ENCODE measurements around the gene NIT2.
A peak's percentile ranks its signal among the peaks of the same experiment; 100 is the strongest.

NIT2 gene

GRCh38 chr3:100359035-100359434 lies 24.5 kb downstream of the NIT2 start:
- Mint-ChIP-seq H3K27me3 (no peaks in the 10 kb centered on the region), H3K4me3 (no peak overlapping the region), H3K36me3 (ENCODE audit: low read depth) (peaks cover 82% of the 10 kb centered on the region), H3K27ac (no peak overlapping the region), H3K4me1 (ENCODE audit: low read depth) (no peaks in the 10 kb centered on the region), H3K9me3 (no peaks in the 10 kb centered on the region)

GRCh38 chr3:100360757-100361496 lies 26.4 kb downstream of the NIT2 start:
- Mint-ChIP-seq H3K9me3 (no peaks in the 10 kb centered on the region), H3K27me3 (no peaks in the 10 kb centered on the region), H3K36me3 (ENCODE audit: low read depth) (peaks cover 82% of the 10 kb centered on the region), H3K4me1 (ENCODE audit: low read depth) (no peaks in the 10 kb centered on the region), H3K4me3 (no peak overlapping the region), H3K27ac (no peak overlapping the region)

DNA sequence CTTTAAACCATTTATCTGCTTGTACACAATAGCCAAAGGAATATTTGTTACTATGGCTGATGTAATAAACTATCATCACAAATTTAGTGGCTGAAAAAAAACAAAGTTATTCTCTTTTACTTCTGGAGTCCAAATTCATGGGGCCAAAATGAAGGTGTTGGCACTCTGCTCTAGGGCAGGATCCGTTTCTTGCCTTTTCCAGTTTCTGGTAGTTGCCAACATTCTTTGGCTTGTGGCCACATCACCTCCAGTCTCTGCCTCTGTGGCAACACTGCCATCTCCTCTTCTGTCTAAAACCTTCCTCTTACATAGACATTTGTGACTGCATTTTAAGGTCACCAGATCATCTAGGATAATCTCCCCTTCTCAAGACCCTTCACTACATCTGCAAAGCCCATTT lies 27.3 kb downstream of the NIT2 start:
- Mint-ChIP-seq H3K27ac (no peak overlapping the region), H3K36me3 (ENCODE audit: low read depth) (peaks cover 77% of the 10 kb centered on the region), H3K9me3 (no peaks in the 10 kb centered on the region), H3K4me1 (ENCODE audit: low read depth) (no peaks in the 10 kb centered on the region), H3K27me3 (no peaks in the 10 kb centered on the region), H3K4me3 (no peak overlapping the region)

- no peaks in the 10 kb centered on the region for H3K27me3 Mint-ChIP-seq
- H3K4me3 Mint-ChIP-seq, result no peak overlapping the region
- no peaks in the 10 kb centered on the region for H3K9me3 Mint-ChIP-seq
- H3K27ac Mint-ChIP-seq, result no peak overlapping the region
- H3K4me1 Mint-ChIP-seq (ENCODE audit: low read depth), result no peaks in the 10 kb centered on the region
- H3K36me3 Mint-ChIP-seq (ENCODE audit: low read depth), result peaks cover 79% of the 10 kb centered on the region
These were observed 29.9 kb downstream of the NIT2 start for GRCh38 chr3:100364421-100364820.

DNA sequence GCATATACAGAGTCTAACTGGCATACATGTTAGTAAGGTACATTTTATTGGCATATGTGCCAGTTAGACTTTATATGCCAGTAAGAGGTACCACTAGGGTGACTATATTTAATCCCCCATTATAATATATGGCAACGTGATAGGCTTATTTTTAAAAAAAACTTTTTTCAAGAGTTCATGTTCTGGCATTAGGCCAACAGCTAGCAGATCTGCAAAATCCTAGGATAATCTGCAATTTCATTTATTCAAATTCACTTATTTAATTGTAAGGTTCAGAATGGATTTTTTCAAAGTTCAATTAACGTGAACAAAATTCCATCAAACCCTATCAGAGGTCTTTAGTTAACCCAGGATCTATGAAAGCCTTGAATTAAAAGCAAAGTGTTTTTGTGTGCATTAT lies 31.9 kb downstream of the NIT2 start:
- Mint-ChIP-seq H3K4me3 (no peak overlapping the region), H3K27ac (no peak overlapping the region), H3K27me3 (no peaks in the 10 kb centered on the region), H3K9me3 (no peaks in the 10 kb centered on the region), H3K4me1 (ENCODE audit: low read depth) (no peaks in the 10 kb centered on the region), H3K36me3 (ENCODE audit: low read depth) (peaks cover 79% of the 10 kb centered on the region)

DNA sequence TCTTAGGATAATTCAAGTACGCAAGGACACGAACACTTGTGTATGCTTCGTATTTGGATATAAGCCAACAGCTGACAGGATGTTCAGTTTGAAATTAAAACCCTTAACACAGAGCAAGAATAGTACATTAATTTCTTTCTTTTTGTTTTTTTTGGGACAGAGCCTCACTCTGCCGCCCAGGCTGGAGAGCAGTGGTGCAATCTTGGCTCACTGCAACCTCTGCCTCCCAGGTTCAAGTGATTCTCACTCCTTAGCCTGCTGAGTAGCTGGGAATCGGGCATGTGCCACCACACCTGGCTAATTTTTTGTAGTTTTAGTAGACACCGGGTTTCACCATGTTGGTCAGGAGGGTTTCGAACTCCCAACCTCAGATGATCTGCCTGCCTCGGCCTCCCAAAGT lies 33.9 kb downstream of the NIT2 start:
- Mint-ChIP-seq H3K27me3 (no peaks in the 10 kb centered on the region), H3K4me1 (ENCODE audit: low read depth) (no peaks in the 10 kb centered on the region), H3K4me3 (no peak overlapping the region), H3K9me3 (no peaks in the 10 kb centered on the region), H3K36me3 (ENCODE audit: low read depth) (peaks cover 73% of the 10 kb centered on the region), H3K27ac (no peak overlapping the region)

DNA sequence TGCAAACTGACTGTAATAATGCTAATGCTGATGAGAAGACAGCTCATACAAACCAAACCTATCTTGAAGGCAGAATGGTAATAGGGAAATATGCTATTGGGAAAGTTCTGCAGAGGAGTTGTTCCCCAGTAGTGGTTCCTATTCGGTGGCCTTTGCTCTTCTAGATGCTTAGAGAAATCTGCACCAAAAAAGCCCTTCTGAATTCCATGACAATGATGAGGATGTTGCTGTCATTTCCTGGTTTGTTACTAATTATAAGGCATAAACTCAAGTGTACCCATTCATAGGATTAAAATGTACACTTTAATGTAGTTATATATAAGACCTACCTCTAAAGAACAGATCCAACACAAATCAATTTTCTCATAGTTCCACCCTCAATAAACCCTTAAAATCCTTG lies 36.2 kb downstream of the NIT2 start:
- Mint-ChIP-seq H3K9me3 (no peaks in the 10 kb centered on the region), H3K36me3 (ENCODE audit: low read depth) (peaks cover 68% of the 10 kb centered on the region), H3K4me3 (no peak overlapping the region), H3K27ac (no peak overlapping the region), H3K27me3 (no peaks in the 10 kb centered on the region), H3K4me1 (ENCODE audit: low read depth) (no peaks in the 10 kb centered on the region)

DNA sequence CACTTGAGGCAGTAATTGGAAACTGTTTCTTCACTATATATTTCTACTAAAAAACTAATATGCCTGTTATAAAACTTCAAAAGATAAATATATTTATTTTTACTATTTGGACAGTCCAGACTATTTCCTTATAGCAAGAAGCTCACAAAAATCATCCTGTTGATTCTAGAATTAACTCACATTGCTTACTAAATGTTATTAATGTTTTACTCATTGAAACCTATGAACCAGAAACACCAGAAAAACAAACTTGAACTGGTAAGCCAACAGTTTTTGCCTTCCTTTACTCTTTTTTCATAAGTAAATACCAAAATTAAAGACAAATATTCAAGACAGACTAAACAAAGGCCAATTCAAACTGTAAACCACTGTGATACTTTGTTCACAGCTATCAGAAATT lies 40.0 kb downstream of the NIT2 start:
- Mint-ChIP-seq H3K36me3 (ENCODE audit: low read depth) (peaks cover 71% of the 10 kb centered on the region), H3K4me3 (no peak overlapping the region), H3K9me3 (no peaks in the 10 kb centered on the region), H3K4me1 (ENCODE audit: low read depth) (no peaks in the 10 kb centered on the region), H3K27ac (no peak overlapping the region), H3K27me3 (no peaks in the 10 kb centered on the region)

DNA sequence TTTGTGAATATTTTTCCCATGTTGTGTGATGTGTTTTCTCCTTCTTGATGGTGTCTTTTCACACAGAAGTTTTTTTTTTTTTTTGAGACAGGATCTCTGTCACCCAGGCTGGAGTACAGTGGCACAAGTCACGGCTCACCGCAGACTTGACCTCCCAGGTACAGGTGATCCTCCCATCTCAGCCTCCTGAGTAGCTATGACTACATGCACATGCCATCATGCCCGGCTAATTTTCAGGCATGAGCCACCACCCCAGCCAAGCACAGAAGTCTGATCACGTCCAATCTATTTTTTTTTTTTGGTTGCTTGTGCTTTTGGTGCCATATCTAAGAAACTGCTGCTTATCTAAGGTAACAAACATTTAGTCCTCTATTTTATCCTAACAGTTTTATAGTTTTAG lies 41.7 kb downstream of the NIT2 start:
- Mint-ChIP-seq H3K27ac (no peak overlapping the region), H3K9me3 (no peaks in the 10 kb centered on the region), H3K4me1 (ENCODE audit: low read depth) (no peaks in the 10 kb centered on the region), H3K36me3 (ENCODE audit: low read depth) (peaks cover 68% of the 10 kb centered on the region), H3K4me3 (no peak overlapping the region), H3K27me3 (no peaks in the 10 kb centered on the region)

GRCh38 chr3:100384733-100385525 lies 50.4 kb downstream of the NIT2 start:
- Mint-ChIP-seq H3K27me3 (no peaks in the 10 kb centered on the region), H3K4me3 (no peak overlapping the region), H3K27ac (no peak overlapping the region), H3K9me3 (no peaks in the 10 kb centered on the region), H3K4me1 (ENCODE audit: low read depth) (peaks cover 20% of the 10 kb centered on the region), H3K36me3 (ENCODE audit: low read depth) (peaks cover 71% of the 10 kb centered on the region)

- no peaks in the 10 kb centered on the region for H3K9me3 Mint-ChIP-seq
- peaks cover 59% of the 10 kb centered on the region for H3K36me3 Mint-ChIP-seq (ENCODE audit: low read depth)
- H3K4me1 Mint-ChIP-seq (ENCODE audit: low read depth), result peaks cover 20% of the 10 kb centered on the region
- H3K27ac Mint-ChIP-seq, result no peak overlapping the region
- no peak overlapping the region for H3K4me3 Mint-ChIP-seq
- no peaks in the 10 kb centered on the region for H3K27me3 Mint-ChIP-seq
These were observed 52.0 kb downstream of the NIT2 start for GRCh38 chr3:100386437-100387074.

DNA sequence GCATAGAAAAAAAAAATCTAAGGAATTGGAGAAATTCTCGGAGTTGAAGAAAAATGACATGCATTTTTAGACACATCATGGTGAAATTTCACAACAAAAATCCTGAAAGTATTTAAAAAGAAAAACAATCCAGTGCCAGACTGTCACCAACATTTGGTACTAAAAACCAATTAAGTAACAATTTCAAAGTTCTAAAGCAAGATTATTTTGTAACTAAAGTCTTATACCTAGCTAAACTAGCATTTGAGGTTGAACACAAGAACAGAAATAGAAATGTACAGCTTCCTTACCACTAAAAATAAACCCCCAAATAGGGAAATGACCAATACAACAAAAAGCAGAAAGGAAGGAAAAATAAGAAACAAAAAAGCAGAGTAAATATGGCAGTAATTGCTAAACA lies 54.5 kb downstream of the NIT2 start:
- Mint-ChIP-seq H3K27me3 (no peaks in the 10 kb centered on the region), H3K4me3 (no peak overlapping the region), H3K9me3 (no peaks in the 10 kb centered on the region), H3K36me3 (ENCODE audit: low read depth) (peaks cover 57% of the 10 kb centered on the region), H3K27ac (no peak overlapping the region), H3K4me1 (ENCODE audit: low read depth) (peaks cover 24% of the 10 kb centered on the region)

DNA sequence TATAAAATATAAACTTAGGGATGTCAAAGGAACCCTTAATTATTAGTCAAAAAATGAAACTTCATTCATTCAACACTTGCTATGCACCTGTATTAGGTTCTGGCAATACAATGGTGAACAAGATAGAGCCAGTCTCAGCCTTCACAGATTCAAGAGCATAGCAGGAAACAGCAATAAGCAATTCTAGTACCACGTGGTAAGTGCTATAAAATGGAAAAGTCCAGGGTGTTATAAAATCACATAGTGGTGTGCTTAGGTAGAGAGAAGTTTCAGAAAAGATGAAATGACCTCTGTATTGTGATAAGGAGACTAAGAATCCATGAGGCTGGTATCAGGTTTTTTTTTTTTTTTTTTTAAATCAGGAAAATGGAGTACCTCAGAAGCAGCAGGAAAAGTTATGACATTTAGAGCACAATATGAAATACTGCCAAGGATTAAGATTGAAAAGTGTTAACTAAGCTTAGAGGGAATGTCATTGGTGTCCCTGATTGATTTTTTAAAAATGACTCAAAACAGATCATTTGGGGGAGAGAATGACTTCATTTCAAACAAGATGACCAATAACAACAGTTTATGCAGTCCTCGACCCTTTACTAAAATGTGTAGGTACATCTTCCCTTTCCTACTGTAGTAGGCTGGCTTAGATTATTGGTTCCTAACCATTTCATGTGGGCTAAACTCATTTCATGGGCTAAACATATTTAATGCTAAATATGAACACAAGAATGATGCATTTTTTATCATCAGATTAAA lies 61.3 kb downstream of the NIT2 start:
- Mint-ChIP-seq H3K27ac (peak overlapping the region; percentile 33), H3K4me3 (peak overlapping the region; percentile 22), H3K9me3 (no peaks in the 10 kb centered on the region), H3K4me1 (ENCODE audit: low read depth) (peaks cover 51% of the 10 kb centered on the region), H3K36me3 (ENCODE audit: low read depth) (peaks cover 31% of the 10 kb centered on the region), H3K27me3 (no peaks in the 10 kb centered on the region)

- no peaks in the 10 kb centered on the region for H3K27me3 Mint-ChIP-seq
- no peak overlapping the region for H3K27ac Mint-ChIP-seq
- peaks cover 30% of the 10 kb centered on the region for H3K36me3 Mint-ChIP-seq (ENCODE audit: low read depth)
- peaks cover 55% of the 10 kb centered on the region for H3K4me1 Mint-ChIP-seq (ENCODE audit: low read depth)
- H3K9me3 Mint-ChIP-seq, result no peaks in the 10 kb centered on the region
- H3K4me3 Mint-ChIP-seq, result no peak overlapping the region
These were observed 62.4 kb downstream of the NIT2 start for GRCh38 chr3:100396967-100397366.
